Measurements from ENCODE around the gene KNSTRN. TPM values are rescaled to one million over a fixed set of nuclear protein-coding genes. Genes with fewer than 3 reads are reported as not detected.

KNSTRN gene
- total and polyA plus RNA-seq, 2 donors (not counting 3 experiments of a cell fraction or from before 2014, with no cell fraction given) = 24.4 to 61.4 TPM

DNA sequence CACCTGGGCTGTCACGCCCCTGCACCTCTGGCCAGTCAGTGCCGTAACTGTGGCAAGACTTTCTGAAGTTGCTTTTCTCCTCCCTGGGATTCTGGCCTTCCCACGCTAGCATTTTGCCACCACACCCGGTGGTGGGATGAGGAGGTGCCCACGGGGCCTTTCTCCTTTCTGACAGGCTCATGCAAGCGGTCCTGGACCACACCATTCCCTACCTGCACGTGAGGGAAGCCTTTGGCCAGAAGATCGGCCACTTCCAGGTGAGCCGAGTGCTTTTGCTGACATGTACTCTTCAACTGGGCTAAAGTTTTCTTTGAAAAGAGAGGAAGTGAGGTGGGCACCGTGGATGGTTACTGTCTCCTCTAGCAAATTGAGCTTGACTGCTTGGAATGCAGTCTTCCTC is 32.7 kb downstream of the KNSTRN start:
- no peak for FAIRE-seq
- no peak for DNase-seq (ENCODE audit: low read depth, low spot score)
- no peak overlapping the region for H3K4me2 ChIP-seq (ENCODE audit: insufficient read depth, low read length)
- H3K9ac ChIP-seq (replicated peaks; ENCODE audit: extremely low read depth, insufficient read depth, low read length) = no peak overlapping the region
- peaks cover 21 to 48% of the 10 kb centered on the region in 2 experiments for H3K36me3 ChIP-seq (ENCODE audit: control insufficient read depth in 2 of 2, extremely low read depth in 1 of 2, insufficient read depth in 2 of 2, low read length in 2 of 2)
- no peak overlapping the region for H3K4me3 ChIP-seq (replicated peaks in 1 of 3; ENCODE audit: insufficient read depth in 1 of 3, low read depth in 1 of 3, low read length in 3 of 3)
- no peaks in the 10 kb centered on the region for H3K27me3 ChIP-seq (ENCODE audit: control insufficient read depth in 2 of 2, insufficient read depth in 2 of 2, low read length in 2 of 2)
- H3K9me3 ChIP-seq (replicated peaks; ENCODE audit: control insufficient read depth, insufficient read depth, low read length) = no peaks in the 10 kb centered on the region
- dilution Hi-C loops (cut with MboI; ENCODE audit: extremely low pct_ligation_motif_present, low sequenced_read_pairs) (no loop called here), intact Hi-C loops (cut with micrococcal nuclease) (no loop called here)
- no peaks in the 10 kb centered on the region for H3K4me1 ChIP-seq (ENCODE audit: control insufficient read depth, extremely low read depth, insufficient read depth, low read length)
- H2AFZ ChIP-seq (ENCODE audit: low read depth, low read length) = no peak overlapping the region
- ChIA-PET POLR2A (no interaction called here), CTCF (interaction anchor here (1.2 to 1.7 kb wide), 3 partner anchors 9 to 71 kb away, joined by 3 to 7 read pairs (median 4); partner anchors contain the start of gene IVD)
- H3K27ac ChIP-seq (ENCODE audit: insufficient read depth, low read depth, low read length) = no peak overlapping the region
- no peaks in the 10 kb centered on the region for H3K9me1 ChIP-seq (replicated peaks; ENCODE audit: control insufficient read depth, extremely low read depth, insufficient read depth, low read length)
- H4K20me1 ChIP-seq (replicated peaks; ENCODE audit: control insufficient read depth, extremely low read depth, insufficient read depth, low read length) = no peaks in the 10 kb centered on the region
- H3K79me2 ChIP-seq (ENCODE audit: control insufficient read depth, insufficient read depth, low read length) = no peaks in the 10 kb centered on the region
- BruUV-seq (replicated peaks) = no TSS peak
- TF ChIP-seq, protein P1, sequence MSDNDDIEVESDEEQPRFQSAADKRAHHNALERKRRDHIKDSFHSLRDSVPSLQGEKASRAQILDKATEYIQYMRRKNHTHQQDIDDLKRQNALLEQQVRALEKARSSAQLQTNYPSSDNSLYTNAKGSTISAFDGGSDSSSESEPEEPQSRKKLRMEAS (IDR thresholded peaks at IDR 0.05; ENCODE audit: insufficient read depth, insufficient read length) = no peak
- no peak for TF ChIP-seq GATA2 (IDR thresholded peaks at IDR 0.05; ENCODE audit: insufficient read depth, insufficient read length, low read depth, low read length)

DNA sequence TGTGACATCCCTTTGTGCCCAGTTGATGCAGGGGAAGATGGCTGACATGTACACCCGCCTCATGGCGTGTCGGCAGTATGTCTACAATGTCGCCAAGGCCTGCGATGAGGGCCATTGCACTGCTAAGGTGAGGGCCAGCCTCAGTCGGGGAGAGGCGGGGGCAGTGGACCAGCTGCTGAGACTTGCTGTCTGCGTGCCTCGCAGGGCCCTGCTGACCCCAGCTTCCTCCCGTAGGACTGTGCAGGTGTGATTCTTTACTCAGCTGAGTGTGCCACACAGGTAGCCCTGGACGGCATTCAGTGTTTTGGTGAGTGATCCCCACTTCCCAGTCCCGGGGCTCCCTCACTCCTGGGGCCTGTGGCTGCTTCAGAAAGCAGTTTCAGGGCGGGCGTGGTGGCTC is 33.5 kb downstream of the KNSTRN start:
- Histone ChIP-seq H3K4me1 (ENCODE audit: control insufficient read depth, extremely low read depth, insufficient read depth, low read length) (no peaks in the 10 kb centered on the region), H3K27ac (ENCODE audit: insufficient read depth, low read depth, low read length) (no peak overlapping the region), H2AFZ (ENCODE audit: low read depth, low read length) (no peak overlapping the region), H3K27me3 (ENCODE audit: control insufficient read depth in 2 of 2, insufficient read depth in 2 of 2, low read length in 2 of 2) (no peaks in the 10 kb centered on the region), H3K36me3 (ENCODE audit: control insufficient read depth in 2 of 2, extremely low read depth in 1 of 2, insufficient read depth in 2 of 2, low read length in 2 of 2) (peaks cover 21 to 42% of the 10 kb centered on the region in 2 experiments), H3K4me2 (ENCODE audit: insufficient read depth, low read length) (no peak overlapping the region), H3K4me3 (replicated peaks in 1 of 3; ENCODE audit: insufficient read depth in 1 of 3, low read depth in 1 of 3, low read length in 3 of 3) (no peak overlapping the region), H4K20me1 (replicated peaks; ENCODE audit: control insufficient read depth, extremely low read depth, insufficient read depth, low read length) (no peaks in the 10 kb centered on the region), H3K79me2 (ENCODE audit: control insufficient read depth, insufficient read depth, low read length) (no peaks in the 10 kb centered on the region), H3K9me3 (replicated peaks; ENCODE audit: control insufficient read depth, insufficient read depth, low read length) (no peaks in the 10 kb centered on the region), H3K9ac (replicated peaks; ENCODE audit: extremely low read depth, insufficient read depth, low read length) (no peak overlapping the region), H3K9me1 (replicated peaks; ENCODE audit: control insufficient read depth, extremely low read depth, insufficient read depth, low read length) (no peaks in the 10 kb centered on the region)
- ChIA-PET POLR2A (no interaction called here), CTCF (interaction anchor here (1.7 kb wide), 1 partner anchor 8 kb away, joined by 4 read pairs; no protein-coding TSS in a partner anchor)
- no peak for FAIRE-seq
- TF ChIP-seq POLR2A (IDR thresholded peaks at IDR 0.05; ENCODE audit: low read depth, low read length) = no peak
- no peak for TF ChIP-seq MYC (IDR thresholded peaks at IDR 0.05; ENCODE audit: low read depth, low read length)
- no peak for TF ChIP-seq EZH2 (IDR thresholded peaks at IDR 0.05; ENCODE audit: borderline replicate concordance, low read depth, low read length, severe bottlenecking)
- TF ChIP-seq POLR2AphosphoS5 (IDR thresholded peaks at IDR 0.05; ENCODE audit: insufficient read depth, low read depth, low read length) = no peak
- TF ChIP-seq FOS (IDR thresholded peaks at IDR 0.05; ENCODE audit: borderline replicate concordance, insufficient read depth, low read length) = no peak
- TF ChIP-seq GATA2 (IDR thresholded peaks at IDR 0.05; ENCODE audit: insufficient read depth, insufficient read length, low read depth, low read length) = no peak
- TF ChIP-seq, protein P2, sequence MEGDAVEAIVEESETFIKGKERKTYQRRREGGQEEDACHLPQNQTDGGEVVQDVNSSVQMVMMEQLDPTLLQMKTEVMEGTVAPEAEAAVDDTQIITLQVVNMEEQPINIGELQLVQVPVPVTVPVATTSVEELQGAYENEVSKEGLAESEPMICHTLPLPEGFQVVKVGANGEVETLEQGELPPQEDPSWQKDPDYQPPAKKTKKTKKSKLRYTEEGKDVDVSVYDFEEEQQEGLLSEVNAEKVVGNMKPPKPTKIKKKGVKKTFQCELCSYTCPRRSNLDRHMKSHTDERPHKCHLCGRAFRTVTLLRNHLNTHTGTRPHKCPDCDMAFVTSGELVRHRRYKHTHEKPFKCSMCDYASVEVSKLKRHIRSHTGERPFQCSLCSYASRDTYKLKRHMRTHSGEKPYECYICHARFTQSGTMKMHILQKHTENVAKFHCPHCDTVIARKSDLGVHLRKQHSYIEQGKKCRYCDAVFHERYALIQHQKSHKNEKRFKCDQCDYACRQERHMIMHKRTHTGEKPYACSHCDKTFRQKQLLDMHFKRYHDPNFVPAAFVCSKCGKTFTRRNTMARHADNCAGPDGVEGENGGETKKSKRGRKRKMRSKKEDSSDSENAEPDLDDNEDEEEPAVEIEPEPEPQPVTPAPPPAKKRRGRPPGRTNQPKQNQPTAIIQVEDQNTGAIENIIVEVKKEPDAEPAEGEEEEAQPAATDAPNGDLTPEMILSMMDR (IDR thresholded peaks at IDR 0.05; ENCODE audit: extremely low read depth in 1 of 2, insufficient read depth in 1 of 2, low read depth in 1 of 2, low read length in 2 of 2) = no peak
- no peak for TF ChIP-seq JUN (IDR thresholded peaks at IDR 0.05; ENCODE audit: borderline replicate concordance, insufficient read depth, insufficient read length, low read depth)
- TF ChIP-seq, protein P1 (IDR thresholded peaks at IDR 0.05; ENCODE audit: insufficient read depth, insufficient read length) = no peak
- no TSS peak for BruUV-seq (replicated peaks)
- intact Hi-C loops (cut with micrococcal nuclease) = no loop called here
- dilution Hi-C loops (cut with MboI; ENCODE audit: extremely low pct_ligation_motif_present, low sequenced_read_pairs) = no loop called here
- no peak for DNase-seq (ENCODE audit: low read depth, low spot score)
